ENCODE data around the gene MNAT1. TPM values are rescaled to one million over a fixed set of nuclear protein-coding genes. Genes with fewer than 3 reads are reported as not detected.

Gene MNAT1
- total and polyA plus RNA-seq, 9 of the 15 experiments (the other 6 are each of a cell fraction or from before 2014, with no cell fraction given) = 37.8 to 83.3 (median 60.4) TPM

DNA sequence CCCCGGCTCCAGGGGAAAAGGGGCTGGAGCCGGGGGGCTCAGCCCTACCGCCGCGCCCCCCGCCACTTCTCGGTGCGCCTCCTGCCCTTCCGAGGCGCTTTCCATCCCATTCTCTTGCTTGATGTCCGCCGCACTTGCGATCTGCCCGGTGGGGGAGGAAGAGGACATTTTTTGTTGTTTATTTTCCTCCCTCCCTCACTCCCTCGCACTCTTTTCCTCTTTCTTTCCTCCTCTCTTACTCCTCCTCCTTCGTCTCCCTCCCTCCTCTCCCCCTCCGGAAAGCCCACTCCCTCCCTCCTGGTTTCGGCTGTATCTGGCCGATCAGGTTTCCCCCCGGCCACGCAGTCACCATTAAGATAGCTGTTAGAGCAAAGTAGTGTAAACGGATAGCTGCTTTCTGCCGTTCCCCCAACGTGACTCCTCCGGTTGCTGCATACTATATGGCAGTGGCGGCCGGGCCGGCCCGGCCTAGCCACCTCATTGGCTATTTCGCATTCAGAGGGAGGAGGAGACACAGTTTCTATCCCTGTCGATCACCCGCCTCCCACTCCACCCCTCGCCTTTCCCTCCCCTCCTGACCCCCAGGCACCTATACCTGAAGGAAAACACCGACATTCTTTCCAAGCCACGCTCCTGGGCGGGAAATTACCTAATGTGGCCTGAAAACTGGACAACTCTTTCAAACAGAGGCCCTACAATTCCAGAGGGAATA, 10.5 kb upstream of the MNAT1 start, which contains the start of gene SIX4 (continued):
- TF ChIP-seq NFRKB (IDR thresholded peaks at IDR 0.05; ENCODE audit: low read depth) = peak; percentile 77
- TF ChIP-seq, protein P1, sequence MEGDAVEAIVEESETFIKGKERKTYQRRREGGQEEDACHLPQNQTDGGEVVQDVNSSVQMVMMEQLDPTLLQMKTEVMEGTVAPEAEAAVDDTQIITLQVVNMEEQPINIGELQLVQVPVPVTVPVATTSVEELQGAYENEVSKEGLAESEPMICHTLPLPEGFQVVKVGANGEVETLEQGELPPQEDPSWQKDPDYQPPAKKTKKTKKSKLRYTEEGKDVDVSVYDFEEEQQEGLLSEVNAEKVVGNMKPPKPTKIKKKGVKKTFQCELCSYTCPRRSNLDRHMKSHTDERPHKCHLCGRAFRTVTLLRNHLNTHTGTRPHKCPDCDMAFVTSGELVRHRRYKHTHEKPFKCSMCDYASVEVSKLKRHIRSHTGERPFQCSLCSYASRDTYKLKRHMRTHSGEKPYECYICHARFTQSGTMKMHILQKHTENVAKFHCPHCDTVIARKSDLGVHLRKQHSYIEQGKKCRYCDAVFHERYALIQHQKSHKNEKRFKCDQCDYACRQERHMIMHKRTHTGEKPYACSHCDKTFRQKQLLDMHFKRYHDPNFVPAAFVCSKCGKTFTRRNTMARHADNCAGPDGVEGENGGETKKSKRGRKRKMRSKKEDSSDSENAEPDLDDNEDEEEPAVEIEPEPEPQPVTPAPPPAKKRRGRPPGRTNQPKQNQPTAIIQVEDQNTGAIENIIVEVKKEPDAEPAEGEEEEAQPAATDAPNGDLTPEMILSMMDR (IDR thresholded peaks at IDR 0.05 in 2 of 3, conservative IDR thresholded peaks at IDR 0.05 in 1 of 3; ENCODE audit: insufficient read depth in 2 of 3, low read depth in 1 of 3, low read length in 3 of 3) = no peak
- TF ChIP-seq EGR1 (conservative IDR thresholded peaks at IDR 0.05) = peak; percentile 39; the same call in 1 of the 2 replicates
- peak; percentile 85 for TF ChIP-seq TBP (optimal IDR thresholded peaks at IDR 0.05; ENCODE audit: low read depth, low read length)
- TF ChIP-seq PML (IDR thresholded peaks at IDR 0.05; ENCODE audit: low read length) = peak; percentile 28; the same call in 1 of the 2 replicates
- TF ChIP-seq, protein P2, sequence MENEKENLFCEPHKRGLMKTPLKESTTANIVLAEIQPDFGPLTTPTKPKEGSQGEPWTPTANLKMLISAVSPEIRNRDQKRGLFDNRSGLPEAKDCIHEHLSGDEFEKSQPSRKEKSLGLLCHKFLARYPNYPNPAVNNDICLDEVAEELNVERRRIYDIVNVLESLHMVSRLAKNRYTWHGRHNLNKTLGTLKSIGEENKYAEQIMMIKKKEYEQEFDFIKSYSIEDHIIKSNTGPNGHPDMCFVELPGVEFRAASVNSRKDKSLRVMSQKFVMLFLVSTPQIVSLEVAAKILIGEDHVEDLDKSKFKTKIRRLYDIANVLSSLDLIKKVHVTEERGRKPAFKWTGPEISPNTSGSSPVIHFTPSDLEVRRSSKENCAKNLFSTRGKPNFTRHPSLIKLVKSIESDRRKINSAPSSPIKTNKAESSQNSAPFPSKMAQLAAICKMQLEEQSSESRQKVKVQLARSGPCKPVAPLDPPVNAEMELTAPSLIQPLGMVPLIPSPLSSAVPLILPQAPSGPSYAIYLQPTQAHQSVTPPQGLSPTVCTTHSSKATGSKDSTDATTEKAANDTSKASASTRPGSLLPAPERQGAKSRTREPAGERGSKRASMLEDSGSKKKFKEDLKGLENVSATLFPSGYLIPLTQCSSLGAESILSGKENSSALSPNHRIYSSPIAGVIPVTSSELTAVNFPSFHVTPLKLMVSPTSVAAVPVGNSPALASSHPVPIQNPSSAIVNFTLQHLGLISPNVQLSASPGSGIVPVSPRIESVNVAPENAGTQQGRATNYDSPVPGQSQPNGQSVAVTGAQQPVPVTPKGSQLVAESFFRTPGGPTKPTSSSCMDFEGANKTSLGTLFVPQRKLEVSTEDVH (IDR thresholded peaks at IDR 0.05; ENCODE audit: low read depth, partially characterized antibody) = no peak

All from K562 (cell line).